ENCODE data around the gene TAS2R60. TPM values are rescaled to one million over a fixed set of nuclear protein-coding genes. Genes with fewer than 3 reads are reported as not detected.
"Not testable (repeated sequence)": the region's sequence is repeated elsewhere in the genome, so short reads cannot be mapped to it uniquely, and the experiment has no call there.

Gene TAS2R60
- total RNA-seq, 1 donor from 2014 or later: not detected

GRCh38 chr7:143480501-143480900, 37.2 kb downstream of the TAS2R60 start:
- Histone ChIP-seq H3K4me1 (no peaks in the 10 kb centered on the region), H3K9me3 (no peaks in the 10 kb centered on the region), H3K4me3 (no peak overlapping the region), H3K27ac (no peak overlapping the region), H3K36me3 (no peaks in the 10 kb centered on the region), H3K27me3 (no peaks in the 10 kb centered on the region)
- TF ChIP-seq, protein P1, sequence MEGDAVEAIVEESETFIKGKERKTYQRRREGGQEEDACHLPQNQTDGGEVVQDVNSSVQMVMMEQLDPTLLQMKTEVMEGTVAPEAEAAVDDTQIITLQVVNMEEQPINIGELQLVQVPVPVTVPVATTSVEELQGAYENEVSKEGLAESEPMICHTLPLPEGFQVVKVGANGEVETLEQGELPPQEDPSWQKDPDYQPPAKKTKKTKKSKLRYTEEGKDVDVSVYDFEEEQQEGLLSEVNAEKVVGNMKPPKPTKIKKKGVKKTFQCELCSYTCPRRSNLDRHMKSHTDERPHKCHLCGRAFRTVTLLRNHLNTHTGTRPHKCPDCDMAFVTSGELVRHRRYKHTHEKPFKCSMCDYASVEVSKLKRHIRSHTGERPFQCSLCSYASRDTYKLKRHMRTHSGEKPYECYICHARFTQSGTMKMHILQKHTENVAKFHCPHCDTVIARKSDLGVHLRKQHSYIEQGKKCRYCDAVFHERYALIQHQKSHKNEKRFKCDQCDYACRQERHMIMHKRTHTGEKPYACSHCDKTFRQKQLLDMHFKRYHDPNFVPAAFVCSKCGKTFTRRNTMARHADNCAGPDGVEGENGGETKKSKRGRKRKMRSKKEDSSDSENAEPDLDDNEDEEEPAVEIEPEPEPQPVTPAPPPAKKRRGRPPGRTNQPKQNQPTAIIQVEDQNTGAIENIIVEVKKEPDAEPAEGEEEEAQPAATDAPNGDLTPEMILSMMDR (IDR thresholded peaks at IDR 0.05): no peak
- no peak for DNase-seq (ENCODE audit: low spot score in 2 of 2)
- intact Hi-C loops (cut with DNase I): no loop called here

- DNase-seq (ENCODE audit: low spot score in 2 of 2): no peak
- Histone ChIP-seq H3K4me3 (no peak overlapping the region), H3K36me3 (no peaks in the 10 kb centered on the region), H3K4me1 (no peaks in the 10 kb centered on the region), H3K27me3 (no peaks in the 10 kb centered on the region), H3K27ac (no peak overlapping the region), H3K9me3 (no peaks in the 10 kb centered on the region)
- TF ChIP-seq, protein P1 (IDR thresholded peaks at IDR 0.05): no peak
- intact Hi-C loops (cut with DNase I): no loop called here
Measured at GRCh38 chr7:143484119-143484518, 40.9 kb downstream of the TAS2R60 start.

GRCh38 chr7:143485094-143485493, 41.8 kb downstream of the TAS2R60 start:
- H3K4me3 ChIP-seq: no peak overlapping the region
- TF ChIP-seq, protein P1 (IDR thresholded peaks at IDR 0.05): no peak
- DNase-seq (ENCODE audit: low spot score in 2 of 2): no peak
- H3K27ac ChIP-seq: no peak overlapping the region
- no peaks in the 10 kb centered on the region for H3K36me3 ChIP-seq
- no peaks in the 10 kb centered on the region for H3K4me1 ChIP-seq
- intact Hi-C loops (cut with DNase I): no loop called here
- no peaks in the 10 kb centered on the region for H3K27me3 ChIP-seq
- H3K9me3 ChIP-seq: no peaks in the 10 kb centered on the region

- intact Hi-C loops (cut with DNase I): no loop called here
- H3K27me3 ChIP-seq: no peaks in the 10 kb centered on the region
- H3K27ac ChIP-seq: no peak overlapping the region
- H3K4me3 ChIP-seq: no peak overlapping the region
- no peak for DNase-seq (ENCODE audit: low spot score in 2 of 2)
- no peaks in the 10 kb centered on the region for H3K36me3 ChIP-seq
- no peaks in the 10 kb centered on the region for H3K9me3 ChIP-seq
- no peaks in the 10 kb centered on the region for H3K4me1 ChIP-seq
- TF ChIP-seq, protein P1 (IDR thresholded peaks at IDR 0.05): no peak
Measured at GRCh38 chr7:143485500-143485899, 42.2 kb downstream of the TAS2R60 start.

GRCh38 chr7:143486266-143486665, 43.0 kb downstream of the TAS2R60 start:
- intact Hi-C loops (cut with DNase I); H3K4me1 ChIP-seq; H3K27me3 ChIP-seq; H3K4me3 ChIP-seq; H3K9me3 ChIP-seq; H3K27ac ChIP-seq; H3K36me3 ChIP-seq; DNase-seq (ENCODE audit: low spot score in 2 of 2): not testable (repeated sequence)

DNA sequence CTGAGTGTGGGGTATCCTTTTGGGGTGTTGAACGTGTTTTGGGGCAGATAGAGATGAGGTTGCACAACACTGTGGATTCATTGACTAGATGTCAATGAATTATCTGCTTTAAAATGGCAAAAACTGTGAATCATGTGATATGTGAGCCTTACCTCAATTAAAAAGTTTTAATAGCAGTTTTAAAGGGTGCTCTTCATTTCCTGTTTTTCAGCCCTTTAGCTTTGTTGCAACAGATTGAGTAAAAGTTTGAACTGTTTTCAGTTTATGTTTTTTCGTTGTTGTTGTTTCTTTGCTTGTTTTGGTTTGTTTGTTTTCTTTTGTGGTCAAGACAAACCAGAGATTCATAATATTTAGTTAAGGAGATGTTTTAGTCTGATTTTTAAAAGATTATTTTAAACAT, 43.8 kb downstream of the TAS2R60 start:
- intact Hi-C loops (cut with DNase I): no loop called here
- Histone ChIP-seq H3K4me3 (no peak overlapping the region), H3K27ac (no peak overlapping the region), H3K9me3 (no peaks in the 10 kb centered on the region), H3K4me1 (no peaks in the 10 kb centered on the region), H3K27me3 (no peaks in the 10 kb centered on the region), H3K36me3 (no peaks in the 10 kb centered on the region)
- TF ChIP-seq, protein P1 (IDR thresholded peaks at IDR 0.05): no peak
- DNase-seq (ENCODE audit: low spot score in 2 of 2): no peak
